Osteocyte (in vitro differentiated cells): ENCODE measurements around the gene EN1. TPM values are rescaled to one million over a fixed set of nuclear protein-coding genes. Genes with fewer than 3 reads are reported as not detected.
A peak's percentile ranks its signal among the peaks of the same experiment; 100 is the strongest.

Source experiments
- DNase-seq: peaks from one replicate; pipeline ENCODE4 v3.0.0; 2021; ENCODE audit warnings: mixed read lengths; ENCODE audit not compliant: unreplicated experiment; ENCODE audit errors: extremely low spot score
- H3K27ac Mint-ChIP-seq: one replicate; pipeline ENCODE4 v1.8.0; 2021; ENCODE audit warnings: mild to moderate bottlenecking, mixed read lengths; ENCODE audit not compliant: unreplicated experiment
- H3K27me3 Mint-ChIP-seq: one replicate; pipeline ENCODE4 v1.8.0; 2021; ENCODE audit warnings: mixed read lengths; ENCODE audit not compliant: unreplicated experiment
- H3K36me3 Mint-ChIP-seq: one replicate; pipeline ENCODE4 v1.8.0; 2021; ENCODE audit warnings: mixed read lengths; ENCODE audit not compliant: unreplicated experiment
- H3K4me1 Mint-ChIP-seq: one replicate; pipeline ENCODE4 v1.8.0; 2021; ENCODE audit warnings: mixed read lengths; ENCODE audit not compliant: unreplicated experiment
- H3K4me3 Mint-ChIP-seq: one replicate; pipeline ENCODE4 v1.8.0; 2021; ENCODE audit warnings: mild to moderate bottlenecking, moderate library complexity, mixed read lengths; ENCODE audit not compliant: unreplicated experiment
- H3K9me3 Mint-ChIP-seq: one replicate; pipeline ENCODE4 v1.8.0; 2021; ENCODE audit warnings: mixed read lengths; ENCODE audit not compliant: unreplicated experiment
- total RNA-seq: library from RNA; stranded (reverse); gene quantifications from 2 replicates; pipeline ENCODE4 v1.2.1, GENCODE V29; 2021
- TF ChIP-seq, protein P1 (sequence below): fragments of 200-600 bp; sonication (generic); IDR thresholded peaks from 2 replicates; pipeline ENCODE4 v1.5.0; 2021; ENCODE audit warnings: antibody characterized with exemption, mild to moderate bottlenecking, moderate library complexity

EN1 gene
- total RNA-seq, 1 donor from 2014 or later: not detected

DNA sequence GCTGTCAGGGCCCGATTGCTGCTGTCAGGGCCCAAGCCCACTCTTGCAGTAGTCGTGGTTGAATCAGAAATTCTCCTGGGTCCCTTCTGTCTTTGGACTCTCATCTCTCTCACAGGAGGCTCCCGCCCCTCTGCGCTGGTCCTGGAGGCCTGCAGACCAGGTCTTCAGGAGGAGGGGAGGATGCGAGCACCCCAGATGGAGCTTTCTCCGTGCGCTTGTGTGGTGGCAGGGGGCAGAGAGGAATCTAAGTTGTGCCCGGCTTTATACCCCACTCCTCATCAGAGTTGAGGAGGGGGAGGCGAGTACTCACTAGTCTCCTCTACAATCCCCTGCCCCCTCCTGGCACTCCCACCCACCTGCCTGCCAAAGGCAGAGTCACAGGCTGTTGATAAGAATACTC, 10.4 kb downstream of the EN1 start:
- H3K4me1 Mint-ChIP-seq: peaks cover 11% of the 10 kb centered on the region
- H3K36me3 Mint-ChIP-seq: no peaks in the 10 kb centered on the region
- TF ChIP-seq, protein P1, sequence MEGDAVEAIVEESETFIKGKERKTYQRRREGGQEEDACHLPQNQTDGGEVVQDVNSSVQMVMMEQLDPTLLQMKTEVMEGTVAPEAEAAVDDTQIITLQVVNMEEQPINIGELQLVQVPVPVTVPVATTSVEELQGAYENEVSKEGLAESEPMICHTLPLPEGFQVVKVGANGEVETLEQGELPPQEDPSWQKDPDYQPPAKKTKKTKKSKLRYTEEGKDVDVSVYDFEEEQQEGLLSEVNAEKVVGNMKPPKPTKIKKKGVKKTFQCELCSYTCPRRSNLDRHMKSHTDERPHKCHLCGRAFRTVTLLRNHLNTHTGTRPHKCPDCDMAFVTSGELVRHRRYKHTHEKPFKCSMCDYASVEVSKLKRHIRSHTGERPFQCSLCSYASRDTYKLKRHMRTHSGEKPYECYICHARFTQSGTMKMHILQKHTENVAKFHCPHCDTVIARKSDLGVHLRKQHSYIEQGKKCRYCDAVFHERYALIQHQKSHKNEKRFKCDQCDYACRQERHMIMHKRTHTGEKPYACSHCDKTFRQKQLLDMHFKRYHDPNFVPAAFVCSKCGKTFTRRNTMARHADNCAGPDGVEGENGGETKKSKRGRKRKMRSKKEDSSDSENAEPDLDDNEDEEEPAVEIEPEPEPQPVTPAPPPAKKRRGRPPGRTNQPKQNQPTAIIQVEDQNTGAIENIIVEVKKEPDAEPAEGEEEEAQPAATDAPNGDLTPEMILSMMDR: no peak
- H3K9me3 Mint-ChIP-seq: no peaks in the 10 kb centered on the region
- no peak overlapping the region for H3K4me3 Mint-ChIP-seq
- no peak overlapping the region for H3K27ac Mint-ChIP-seq
- no peak for DNase-seq
- peaks cover 88% of the 10 kb centered on the region for H3K27me3 Mint-ChIP-seq

DNA sequence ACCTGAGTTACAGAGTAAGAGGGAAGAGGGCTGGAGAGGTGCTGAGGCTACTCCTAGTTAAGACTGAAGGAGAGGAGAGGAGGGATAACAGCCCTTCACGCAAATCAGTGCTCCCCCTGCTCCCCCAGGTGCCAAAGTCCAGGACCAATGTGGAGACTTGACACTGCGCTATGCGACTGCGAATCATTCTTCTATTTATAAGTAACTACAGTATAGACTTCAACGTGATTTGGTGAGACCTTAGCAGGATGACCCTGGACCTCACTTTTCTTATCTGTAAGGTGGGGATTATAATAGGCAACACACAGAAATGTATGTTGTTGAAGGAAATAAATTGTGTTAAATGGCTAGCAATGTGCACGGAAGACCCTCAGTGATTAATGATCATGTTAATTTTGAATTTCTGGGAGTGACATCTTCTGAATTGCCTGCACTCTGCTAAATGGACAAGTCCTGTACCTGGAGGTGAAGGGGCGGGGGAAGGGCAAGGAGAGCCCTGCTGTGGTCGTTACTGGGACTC, 11.0 kb downstream of the EN1 start:
- Mint-ChIP-seq H3K4me3 (peak overlapping the region; percentile 66), H3K27me3 (peaks cover 86% of the 10 kb centered on the region), H3K27ac (no peak overlapping the region), H3K9me3 (no peaks in the 10 kb centered on the region), H3K4me1 (peaks cover 9% of the 10 kb centered on the region), H3K36me3 (no peaks in the 10 kb centered on the region)
- TF ChIP-seq, protein P1: no peak
- DNase-seq: no peak

DNA sequence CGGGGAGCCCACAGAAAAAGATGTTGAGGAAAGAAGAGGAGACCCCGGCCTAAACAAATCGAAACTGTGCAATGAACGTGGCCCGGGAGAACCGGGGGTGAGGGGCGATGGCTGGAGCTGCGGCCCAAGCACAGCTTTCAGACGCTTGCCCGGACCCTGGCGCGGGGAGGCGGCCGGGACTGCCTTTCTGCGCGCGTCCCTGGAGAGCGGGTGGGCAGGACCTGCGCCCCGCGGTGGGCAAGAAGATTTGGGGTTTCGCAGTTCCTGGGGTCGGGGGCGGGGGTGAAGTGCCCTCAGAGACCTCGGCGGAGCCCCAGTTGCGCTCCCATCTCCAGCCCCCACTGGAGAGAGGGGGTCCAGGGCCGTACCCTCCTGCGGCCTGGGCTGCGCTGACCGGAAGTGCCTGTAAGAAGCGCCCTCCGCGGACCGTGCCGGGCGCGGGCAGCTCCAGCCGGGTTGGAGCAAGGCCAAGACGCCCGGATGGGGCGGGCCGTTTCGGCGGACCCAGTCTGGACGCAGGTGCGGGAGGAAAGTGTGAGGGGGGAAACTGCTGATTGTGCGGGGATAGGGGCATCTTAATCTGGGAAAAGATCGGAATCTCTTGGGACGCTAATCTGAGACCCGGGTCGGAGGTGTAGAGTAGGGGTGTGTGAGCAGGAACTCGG, 11.6 kb downstream of the EN1 start:
- TF ChIP-seq, protein P1: no peak
- Mint-ChIP-seq H3K4me1 (peaks cover 9% of the 10 kb centered on the region), H3K27me3 (peaks cover 85% of the 10 kb centered on the region), H3K27ac (no peak overlapping the region), H3K4me3 (peak overlapping the region; percentile 73), H3K9me3 (no peaks in the 10 kb centered on the region), H3K36me3 (no peaks in the 10 kb centered on the region)
- no peak for DNase-seq

DNA sequence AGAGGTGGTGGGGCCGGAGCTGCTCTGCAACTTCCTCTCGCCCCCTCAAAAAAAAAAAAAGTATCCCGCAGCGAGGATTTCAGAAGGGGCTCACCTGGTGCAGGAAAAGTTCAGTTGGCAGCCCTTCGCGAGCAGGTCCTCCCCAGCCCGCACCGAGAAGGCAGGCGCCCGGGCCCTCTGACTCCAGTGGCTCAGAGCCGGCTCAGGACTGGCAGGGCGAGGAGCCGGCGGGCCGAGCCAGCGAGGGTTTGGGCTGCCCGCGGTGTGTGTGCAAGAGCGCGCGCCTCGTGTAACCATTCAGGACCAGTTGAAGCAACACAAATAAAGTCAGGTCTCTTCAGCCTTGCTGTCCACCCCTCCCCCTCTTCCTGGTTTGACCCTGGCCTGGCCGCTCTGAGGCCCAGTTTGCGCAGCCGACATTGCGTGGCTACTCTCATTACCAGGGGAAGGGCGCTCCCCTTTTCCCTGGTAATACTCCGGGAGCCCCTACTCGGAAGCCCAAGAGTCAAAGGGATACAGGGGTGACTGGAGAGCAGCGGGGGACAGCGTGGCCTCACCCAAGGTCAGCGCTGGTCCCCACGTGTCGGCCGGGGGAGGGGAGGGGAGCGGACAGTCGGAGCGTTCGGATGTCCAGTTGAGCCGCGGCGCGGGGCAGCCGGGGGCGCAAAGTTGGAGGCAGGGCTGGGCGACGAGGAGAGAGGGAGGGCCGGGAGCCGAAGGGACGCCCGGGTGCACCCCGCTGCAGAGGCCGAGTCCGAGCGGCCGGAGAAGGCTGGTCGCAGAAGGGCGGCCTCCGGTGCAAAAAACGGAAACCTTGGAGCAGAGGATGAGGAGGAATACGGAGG, 12.3 kb downstream of the EN1 start:
- Mint-ChIP-seq H3K27me3 (peaks cover 79% of the 10 kb centered on the region), H3K4me1 (peaks cover 9% of the 10 kb centered on the region), H3K9me3 (no peaks in the 10 kb centered on the region), H3K27ac (no peak overlapping the region), H3K36me3 (no peaks in the 10 kb centered on the region), H3K4me3 (peak overlapping the region; percentile 73)
- TF ChIP-seq, protein P1: no peak
- no peak for DNase-seq

DNA sequence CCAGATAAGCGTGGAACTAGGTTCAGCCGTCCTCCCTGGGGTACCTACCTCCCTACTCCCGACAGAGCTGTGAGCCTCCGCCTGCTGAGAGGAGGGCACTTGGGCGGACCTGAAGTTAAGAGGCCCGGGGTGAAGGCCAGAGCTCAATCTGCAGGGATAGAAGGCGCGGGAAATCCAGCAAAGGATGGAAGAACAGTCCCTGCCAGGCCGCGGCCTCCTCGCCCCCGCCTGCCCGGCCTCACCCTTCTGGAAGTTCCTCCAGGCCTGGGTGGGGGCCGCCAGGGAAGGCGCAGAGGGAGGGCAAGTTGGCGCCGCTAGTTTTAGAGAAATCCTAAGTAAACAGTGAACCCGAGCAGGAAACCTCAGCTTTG, 13.0 kb downstream of the EN1 start:
- no peaks in the 10 kb centered on the region for H3K36me3 Mint-ChIP-seq
- no peaks in the 10 kb centered on the region for H3K9me3 Mint-ChIP-seq
- H3K27me3 Mint-ChIP-seq: peaks cover 72% of the 10 kb centered on the region
- H3K4me1 Mint-ChIP-seq: peaks cover 9% of the 10 kb centered on the region
- no peak overlapping the region for H3K27ac Mint-ChIP-seq
- DNase-seq: no peak
- TF ChIP-seq, protein P1: no peak
- no peak overlapping the region for H3K4me3 Mint-ChIP-seq
